ENCODE data around the gene MLEC.

The MLEC gene

GRCh38 chr12:120697344-120697743, 10.4 kb downstream of the MLEC start:
- Mint-ChIP-seq H3K27me3 (no peaks in the 10 kb centered on the region), H3K27ac (no peak overlapping the region), H3K4me3 (no peak overlapping the region), H3K36me3 (peaks cover 15% of the 10 kb centered on the region), H3K4me1 (ENCODE audit: low read depth) (peaks cover 10% of the 10 kb centered on the region), H3K9me3 (ENCODE audit: low read depth) (no peaks in the 10 kb centered on the region)

GRCh38 chr12:120698665-120699064, 11.7 kb downstream of the MLEC start:
- peaks cover 2% of the 10 kb centered on the region for H3K4me1 Mint-ChIP-seq (ENCODE audit: low read depth)
- no peak overlapping the region for H3K4me3 Mint-ChIP-seq
- no peak overlapping the region for H3K27ac Mint-ChIP-seq
- H3K27me3 Mint-ChIP-seq: no peaks in the 10 kb centered on the region
- no peaks in the 10 kb centered on the region for H3K9me3 Mint-ChIP-seq (ENCODE audit: low read depth)
- peaks cover 13% of the 10 kb centered on the region for H3K36me3 Mint-ChIP-seq

DNA sequence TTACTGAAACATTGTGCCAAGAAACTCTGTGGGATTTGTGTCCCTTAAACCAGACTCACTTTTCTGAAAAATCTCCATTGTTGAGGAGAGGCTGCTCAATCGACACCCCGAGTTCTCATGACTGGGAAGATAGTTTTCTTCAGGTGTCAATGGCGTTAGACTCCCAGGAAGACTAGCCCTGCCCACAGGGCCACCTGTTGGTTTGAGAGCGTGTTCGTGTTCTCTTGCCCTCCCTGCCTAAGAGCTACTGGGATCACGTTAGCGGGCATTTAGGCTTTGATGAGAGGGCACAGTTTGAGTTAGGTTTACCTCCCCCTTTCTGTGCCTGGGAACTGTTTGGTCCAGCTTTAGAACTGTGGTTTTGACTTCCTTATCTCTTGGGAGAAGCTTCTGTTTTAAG, 12.6 kb downstream of the MLEC start:
- no peaks in the 10 kb centered on the region for H3K9me3 Mint-ChIP-seq (ENCODE audit: low read depth)
- H3K4me1 Mint-ChIP-seq (ENCODE audit: low read depth): no peaks in the 10 kb centered on the region
- H3K36me3 Mint-ChIP-seq: peaks cover 12% of the 10 kb centered on the region
- no peak overlapping the region for H3K27ac Mint-ChIP-seq
- no peaks in the 10 kb centered on the region for H3K27me3 Mint-ChIP-seq
- H3K4me3 Mint-ChIP-seq: no peak overlapping the region

DNA sequence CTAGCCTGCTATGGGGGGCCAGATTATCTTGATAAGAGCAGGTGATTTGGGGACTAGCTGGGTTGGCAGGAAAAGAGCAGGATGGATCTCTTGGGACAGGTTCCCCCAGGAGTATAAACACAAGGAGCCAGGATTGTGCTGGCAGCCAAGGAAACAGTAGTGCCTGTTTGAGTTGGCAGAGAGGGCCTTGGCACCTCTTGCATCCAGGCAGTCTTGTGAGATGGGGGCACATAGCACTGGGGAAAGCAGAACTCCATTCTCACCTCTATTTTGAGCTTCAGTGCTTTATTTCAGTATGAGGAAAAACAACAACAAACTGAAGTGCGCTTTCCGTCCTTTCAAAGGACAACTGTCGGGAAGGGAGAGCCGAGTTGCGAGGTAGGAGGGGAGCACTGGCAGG, 13.9 kb downstream of the MLEC start:
- Mint-ChIP-seq H3K27me3 (no peaks in the 10 kb centered on the region), H3K4me3 (no peak overlapping the region), H3K36me3 (peaks cover 6% of the 10 kb centered on the region), H3K9me3 (ENCODE audit: low read depth) (no peaks in the 10 kb centered on the region), H3K27ac (peak overlapping the region; percentile 2), H3K4me1 (ENCODE audit: low read depth) (no peaks in the 10 kb centered on the region)

- Mint-ChIP-seq H3K9me3 (ENCODE audit: low read depth) (no peaks in the 10 kb centered on the region), H3K36me3 (peaks cover 3% of the 10 kb centered on the region), H3K27me3 (no peaks in the 10 kb centered on the region), H3K4me3 (no peak overlapping the region), H3K4me1 (ENCODE audit: low read depth) (no peaks in the 10 kb centered on the region), H3K27ac (no peak overlapping the region)
Measured at GRCh38 chr12:120702637-120703036, 15.7 kb downstream of the MLEC start.

DNA sequence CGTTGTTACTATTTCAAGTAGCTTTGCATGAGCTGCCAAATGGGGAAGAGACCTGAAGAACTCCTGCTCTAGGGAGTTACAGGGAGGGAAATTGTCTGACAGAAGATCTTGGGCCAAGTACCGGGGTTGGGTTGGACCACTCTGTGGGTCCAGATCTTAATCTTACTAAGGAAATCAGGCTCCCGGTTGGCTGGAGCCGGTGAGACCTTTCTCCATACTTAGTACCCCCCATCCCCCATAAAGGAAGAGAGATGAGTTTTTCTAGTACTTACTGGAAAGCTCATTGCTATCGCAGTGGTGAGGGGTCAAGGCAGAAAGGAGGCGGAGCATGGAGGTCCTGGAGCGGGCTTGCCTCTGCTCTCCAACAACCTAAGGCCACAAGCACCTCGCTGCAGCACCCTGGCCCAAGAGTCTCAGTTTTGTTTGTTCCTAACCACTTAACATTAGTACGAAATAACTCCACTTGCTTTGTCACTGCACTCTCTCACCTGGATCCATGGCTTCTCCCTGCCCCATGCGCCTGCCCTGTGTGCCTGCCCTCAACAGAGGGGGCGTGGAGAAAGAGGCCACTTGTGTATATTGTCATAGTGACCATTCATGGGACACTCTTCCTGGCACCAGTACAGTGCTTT, 16.5 kb downstream of the MLEC start:
- peaks cover 3% of the 10 kb centered on the region for H3K36me3 Mint-ChIP-seq
- H3K27me3 Mint-ChIP-seq: no peaks in the 10 kb centered on the region
- H3K9me3 Mint-ChIP-seq (ENCODE audit: low read depth): no peaks in the 10 kb centered on the region
- H3K4me1 Mint-ChIP-seq (ENCODE audit: low read depth): no peaks in the 10 kb centered on the region
- H3K27ac Mint-ChIP-seq: no peak overlapping the region
- no peak overlapping the region for H3K4me3 Mint-ChIP-seq

DNA sequence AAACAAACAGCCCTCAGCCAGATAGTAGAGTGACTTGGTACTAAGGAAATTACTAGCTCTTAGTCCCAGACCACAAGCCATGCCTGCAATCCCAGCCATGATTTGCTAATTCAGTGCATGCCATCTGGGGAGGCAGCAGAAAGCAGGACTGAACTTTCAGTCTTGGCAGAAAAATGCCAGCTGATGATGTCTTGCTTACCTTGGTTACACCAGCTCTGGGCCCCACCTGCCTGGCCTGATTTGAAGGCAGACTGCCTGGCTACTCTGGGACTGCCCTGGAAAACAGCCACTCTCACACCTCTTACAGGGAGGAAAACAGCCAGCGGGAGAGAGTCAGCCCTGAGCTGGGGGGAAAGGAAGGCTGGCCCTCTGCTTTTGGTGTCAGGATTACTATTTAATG, 18.7 kb downstream of the MLEC start:
- Mint-ChIP-seq H3K36me3 (no peaks in the 10 kb centered on the region), H3K4me3 (no peak overlapping the region), H3K4me1 (ENCODE audit: low read depth) (peaks cover 7% of the 10 kb centered on the region), H3K27me3 (no peaks in the 10 kb centered on the region), H3K27ac (no peak overlapping the region), H3K9me3 (ENCODE audit: low read depth) (no peaks in the 10 kb centered on the region)

- Mint-ChIP-seq H3K4me3 (no peak overlapping the region), H3K27ac (no peak overlapping the region), H3K36me3 (no peaks in the 10 kb centered on the region), H3K27me3 (no peaks in the 10 kb centered on the region), H3K9me3 (ENCODE audit: low read depth) (no peaks in the 10 kb centered on the region), H3K4me1 (ENCODE audit: low read depth) (peaks cover 7% of the 10 kb centered on the region)
Measured at GRCh38 chr12:120706029-120706428, 19.1 kb downstream of the MLEC start.

DNA sequence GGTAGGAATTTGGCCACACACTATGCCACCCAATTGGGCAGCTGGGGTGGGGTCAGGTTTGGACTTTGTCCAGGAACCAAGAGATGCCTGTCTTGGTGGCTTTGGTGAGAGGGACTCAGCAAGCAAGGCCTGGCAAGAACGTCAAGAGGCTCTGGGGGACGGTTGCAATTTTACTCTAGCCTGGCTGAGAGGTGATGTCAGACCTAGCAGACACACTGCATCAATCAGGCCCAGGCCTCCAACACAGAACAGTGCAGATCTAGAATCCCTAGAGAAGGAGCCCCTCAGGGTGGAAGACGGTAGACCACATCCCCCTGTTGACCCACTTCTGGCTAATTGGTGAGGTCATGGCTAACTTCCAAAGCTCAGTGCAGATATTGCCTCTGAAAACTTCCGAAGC, 21.7 kb downstream of the MLEC start:
- Mint-ChIP-seq H3K27ac (no peak overlapping the region), H3K9me3 (ENCODE audit: low read depth) (no peaks in the 10 kb centered on the region), H3K36me3 (no peaks in the 10 kb centered on the region), H3K27me3 (no peaks in the 10 kb centered on the region), H3K4me1 (ENCODE audit: low read depth) (peaks cover 29% of the 10 kb centered on the region), H3K4me3 (peak overlapping the region; percentile 30)

GRCh38 chr12:120710031-120710804, 23.3 kb downstream of the MLEC start, which contains the start of gene UNC119B:
Gene UNC119B (plus strand): TSS chr12:120710458. CDS start chr12:120710475, 17 bp downstream.
- Mint-ChIP-seq H3K36me3 (no peaks in the 10 kb centered on the region), H3K4me1 (ENCODE audit: low read depth) (peaks cover 33% of the 10 kb centered on the region), H3K27ac (peak within 1 kb of the TSS; percentile 88), H3K9me3 (ENCODE audit: low read depth) (no peaks in the 10 kb centered on the region), H3K27me3 (no peaks in the 10 kb centered on the region), H3K4me3 (peak within 1 kb of the TSS; percentile 92)

- Mint-ChIP-seq H3K4me1 (ENCODE audit: low read depth) (peaks cover 33% of the 10 kb centered on the region), H3K9me3 (ENCODE audit: low read depth) (no peaks in the 10 kb centered on the region), H3K27ac (peak overlapping the region; percentile 88), H3K4me3 (peak overlapping the region; percentile 92), H3K36me3 (no peaks in the 10 kb centered on the region), H3K27me3 (no peaks in the 10 kb centered on the region)
Measured at GRCh38 chr12:120710805-120711296, 23.9 kb downstream of the MLEC start.

DNA sequence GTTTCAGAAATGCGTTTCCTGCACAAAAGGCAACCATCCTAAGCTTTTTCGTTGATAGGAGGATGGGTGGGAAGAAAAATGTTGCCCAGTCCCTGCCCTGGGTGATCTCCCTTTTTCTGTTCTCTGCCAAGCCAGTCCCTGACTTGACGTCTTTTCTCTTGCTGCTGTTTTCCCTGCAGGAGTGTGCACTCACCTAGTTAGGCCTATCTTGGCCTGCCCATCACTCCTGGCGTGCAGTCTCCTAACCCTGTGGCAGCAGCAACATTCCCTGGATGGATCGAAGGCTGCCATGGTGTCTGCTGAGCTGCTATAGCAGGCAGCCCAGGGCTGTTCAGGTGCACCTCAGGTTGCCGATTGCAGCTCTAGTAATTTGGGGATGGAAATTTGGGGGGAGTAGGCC, 24.5 kb downstream of the MLEC start:
- peaks cover 2% of the 10 kb centered on the region for H3K36me3 Mint-ChIP-seq
- H3K4me1 Mint-ChIP-seq (ENCODE audit: low read depth): peaks cover 33% of the 10 kb centered on the region
- H3K4me3 Mint-ChIP-seq: peak overlapping the region; percentile 92
- no peaks in the 10 kb centered on the region for H3K27me3 Mint-ChIP-seq
- H3K9me3 Mint-ChIP-seq (ENCODE audit: low read depth): no peaks in the 10 kb centered on the region
- H3K27ac Mint-ChIP-seq: peak overlapping the region; percentile 88

DNA sequence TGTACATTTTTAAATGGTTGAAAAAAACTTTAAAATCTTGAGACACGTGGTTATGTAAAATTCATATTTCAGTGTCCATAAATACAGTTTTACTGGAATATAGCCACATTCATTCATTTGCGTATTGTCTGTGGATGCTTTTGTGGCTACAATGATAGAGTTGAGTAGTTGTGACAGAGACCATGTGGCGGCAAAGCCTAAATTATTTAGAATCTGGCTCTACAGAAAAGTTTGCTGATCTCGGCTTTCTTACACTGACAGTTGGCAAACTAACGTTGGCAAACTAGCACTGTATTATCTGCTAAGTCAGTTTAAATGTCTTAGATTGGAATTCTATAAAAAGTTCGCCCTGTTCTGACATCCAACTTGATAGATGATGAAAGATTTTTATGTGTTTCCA, 25.7 kb downstream of the MLEC start:
- Mint-ChIP-seq H3K9me3 (ENCODE audit: low read depth) (no peaks in the 10 kb centered on the region), H3K36me3 (peaks cover 5% of the 10 kb centered on the region), H3K4me1 (ENCODE audit: low read depth) (peaks cover 33% of the 10 kb centered on the region), H3K27me3 (no peaks in the 10 kb centered on the region), H3K4me3 (no peak overlapping the region), H3K27ac (no peak overlapping the region)

DNA sequence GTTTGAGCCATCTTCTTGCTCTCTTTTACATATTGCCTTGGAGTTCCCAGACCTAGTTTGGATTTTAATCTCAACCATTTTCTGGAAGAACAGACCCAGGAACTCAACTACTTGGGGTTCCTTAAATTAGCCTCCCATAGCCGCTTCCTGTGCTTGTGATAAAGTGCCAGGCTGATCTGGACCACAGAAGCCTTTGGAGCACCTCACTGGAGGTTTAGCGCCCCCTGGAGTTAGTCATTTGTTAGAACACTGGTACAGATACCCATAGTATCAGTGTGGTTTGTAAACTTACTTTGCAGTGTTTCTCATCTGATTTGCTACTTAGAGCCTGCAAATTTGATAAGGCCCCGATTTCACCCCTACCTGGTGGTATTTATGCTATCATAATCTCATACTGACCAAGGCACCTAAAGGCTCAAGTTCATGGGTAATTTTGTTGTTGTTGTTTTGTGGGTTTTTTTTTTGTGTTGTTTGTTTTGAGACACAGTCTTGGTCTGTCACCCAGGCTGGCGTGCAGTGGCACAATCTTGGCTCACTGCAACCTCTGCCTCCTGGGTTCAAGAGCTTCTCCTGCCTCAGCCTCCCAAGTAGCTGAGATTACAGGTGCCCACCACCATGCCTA, 27.0 kb downstream of the MLEC start:
- Mint-ChIP-seq H3K9me3 (ENCODE audit: low read depth) (no peaks in the 10 kb centered on the region), H3K4me1 (ENCODE audit: low read depth) (peaks cover 37% of the 10 kb centered on the region), H3K36me3 (peaks cover 9% of the 10 kb centered on the region), H3K27me3 (no peaks in the 10 kb centered on the region), H3K27ac (no peak overlapping the region), H3K4me3 (no peak overlapping the region)

DNA sequence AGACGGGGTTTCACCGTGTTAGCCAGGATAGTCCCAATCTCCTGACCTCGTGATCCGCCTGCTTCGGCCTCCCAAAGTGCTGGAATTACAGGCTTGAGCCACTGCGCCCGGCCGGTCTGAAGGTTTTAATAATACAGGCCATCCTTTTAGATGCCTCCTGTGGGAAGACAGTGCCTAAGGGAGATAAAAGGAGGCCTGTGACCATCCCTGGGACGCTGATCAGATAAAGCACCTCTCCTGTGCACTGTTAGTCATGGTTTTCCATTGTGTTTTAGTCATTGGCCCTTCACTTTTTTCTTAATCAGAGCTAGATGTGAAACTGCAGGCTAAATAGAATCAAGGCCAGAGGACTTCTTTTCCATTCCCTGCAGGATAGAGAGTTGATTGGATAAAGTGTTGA, 31.1 kb downstream of the MLEC start:
- peaks cover 22% of the 10 kb centered on the region for H3K36me3 Mint-ChIP-seq
- no peak overlapping the region for H3K4me3 Mint-ChIP-seq

More for the DNA sequence above, 31.1 kb downstream of the MLEC start:
- H3K4me1 Mint-ChIP-seq (ENCODE audit: low read depth): peaks cover 15% of the 10 kb centered on the region
- no peak overlapping the region for H3K27ac Mint-ChIP-seq
- H3K9me3 Mint-ChIP-seq (ENCODE audit: low read depth): no peaks in the 10 kb centered on the region
- H3K27me3 Mint-ChIP-seq: no peaks in the 10 kb centered on the region

Data from activated naive CD8-positive, alpha-beta T cell (primary cell).